Kidney (tissue), 14 donors: Measurements from ENCODE around the gene CPT1A. TPM values are rescaled to one million over a fixed set of nuclear protein-coding genes. Genes with fewer than 3 reads are reported as not detected.
"Not testable (repeated sequence)": the region's sequence is repeated elsewhere in the genome, so short reads cannot be mapped to it uniquely, and the experiment has no call there.

Source experiments
- DNase-seq, 5 donors: peaks; one replicate each; pipeline ENCODE4 v3.0.0-alpha.2; 2013 to 2020
- FAIRE-seq: peaks from 2 replicates; lab custom pipeline; 2012; peaks lifted over from hg19 to GRCh38; lab: Jason Lieb, UNC
- H3K27ac ChIP-seq, 2 donors: one replicate each; pipeline ENCODE4 v1.7.0; 2013; ENCODE audit warnings: low read depth in 2 of 2, low read length in 2 of 2, inconsistent platforms in 1 of 2
- H3K27me3 ChIP-seq: one replicate; pipeline ENCODE4 v1.7.1; 2013; ENCODE audit warnings: low read length, inconsistent platforms; ENCODE audit not compliant: control insufficient read depth, insufficient read depth
- H3K36me3 ChIP-seq, 3 donors: one replicate each; pipeline versions ENCODE4 v1.7.0 to v1.7.1; 2013; ENCODE audit warnings: low read length in 3 of 3, control low read depth in 1 of 3, inconsistent platforms in 1 of 3; ENCODE audit not compliant: insufficient read depth in 3 of 3, control insufficient read depth in 2 of 3
- H3K4me1 ChIP-seq, 3 donors: one replicate each; pipeline versions ENCODE4 v1.7.0 to v1.7.1; 2013; ENCODE audit warnings: low read length in 3 of 3, inconsistent platforms in 1 of 3, low read depth in 1 of 3; ENCODE audit not compliant: control insufficient read depth in 2 of 3, insufficient read depth in 2 of 3
- H3K4me3 ChIP-seq, 3 donors: one replicate each; pipeline versions ENCODE4 v1.7.0 to v1.8.1; 2013; ENCODE audit warnings: low read length in 3 of 3, control low read depth in 1 of 3, inconsistent platforms in 1 of 3
- H3K9ac ChIP-seq, 3 donors: one replicate each; pipeline versions ENCODE4 v1.7.0 to v1.7.1; 2013; ENCODE audit warnings: low read length in 3 of 3, control low read depth in 1 of 3, inconsistent platforms in 1 of 3
- H3K9me3 ChIP-seq, 3 donors: one replicate each; pipeline versions ENCODE4 v1.7.0 to v1.7.1; 2013; ENCODE audit warnings: low read length in 3 of 3, control low read depth in 1 of 3, inconsistent platforms in 1 of 3; ENCODE audit not compliant: control insufficient read depth in 2 of 3, insufficient read depth in 1 of 3
- intact Hi-C: fragments of 100-400 bp; cut with DNase I; formaldehyde crosslinking; loops from one replicate; pipeline ENCODE4 v1.11.1; 2022
- polyA plus RNA-seq: library from polyadenylated mRNA; stranded (reverse); fragments of 350-450 nt; fragmentation: Illumina TruSeq; extraction: RNeasy Lipid Tissue Mini Kit (QIAGEN cat#74804); gene quantifications from one replicate; pipeline ENCODE4 v1.2.3, GENCODE V29; 2014; ENCODE audit warnings: low read depth, low replicate concordance; ENCODE audit not compliant: insufficient read depth
- total RNA-seq: library from RNA; stranded (reverse); fragmentation: NEBNext Ultra II Directional; extraction: Animal tissue kit (Norgen Biotek cat#: 25700); gene quantifications from one replicate; pipeline ENCODE4 v1.2.1, GENCODE V29; 2021
- TF ChIP-seq, protein P1 (sequence below): IDR thresholded peaks from 3 replicates; pipeline ENCODE4 v1.5.1; 2012; ENCODE audit warnings: mild to moderate bottlenecking, moderate library complexity, borderline replicate concordance; ENCODE audit not compliant: insufficient read depth; ENCODE audit errors: extremely low read depth
- donor health status: control.
- donor health status: control.
- donor health status: control.
- donor health status: control.
- donor health status: control.
- donor health status: DM: yes; HTN: yes; CAD: no.
- donor health status: Normal renal cell carcinoma (clear cell type).

The CPT1A gene
- total and polyA plus RNA-seq, 2 donors from 2014 or later: 51.3 to 61.5 TPM

DNA sequence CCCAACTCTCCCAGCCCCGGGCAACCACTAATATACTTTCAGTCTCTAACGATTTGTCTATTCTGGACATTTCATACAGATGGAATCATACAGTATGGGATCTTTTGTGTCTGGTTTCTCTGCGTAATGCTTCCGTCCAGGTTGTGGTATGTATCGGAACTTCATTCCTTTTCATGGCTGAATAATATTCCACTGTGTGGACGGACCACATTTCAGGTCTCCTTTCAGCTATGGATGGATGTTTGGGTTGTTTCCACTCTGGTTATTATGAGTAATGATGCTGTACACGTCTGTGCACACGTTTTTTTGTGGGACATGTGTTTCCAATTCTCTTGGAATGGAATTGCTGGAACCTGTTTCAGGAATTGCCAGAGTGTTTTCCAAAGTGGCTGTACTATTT lies 17.4 kb upstream of the CPT1A start:
- H3K9ac ChIP-seq: no peak overlapping the region
- peaks cover 0 to 6% (median 4%) of the 10 kb centered on the region in 3 donors for H3K4me1 ChIP-seq
- no peak overlapping the region for H3K27ac ChIP-seq
- TF ChIP-seq, protein P1, sequence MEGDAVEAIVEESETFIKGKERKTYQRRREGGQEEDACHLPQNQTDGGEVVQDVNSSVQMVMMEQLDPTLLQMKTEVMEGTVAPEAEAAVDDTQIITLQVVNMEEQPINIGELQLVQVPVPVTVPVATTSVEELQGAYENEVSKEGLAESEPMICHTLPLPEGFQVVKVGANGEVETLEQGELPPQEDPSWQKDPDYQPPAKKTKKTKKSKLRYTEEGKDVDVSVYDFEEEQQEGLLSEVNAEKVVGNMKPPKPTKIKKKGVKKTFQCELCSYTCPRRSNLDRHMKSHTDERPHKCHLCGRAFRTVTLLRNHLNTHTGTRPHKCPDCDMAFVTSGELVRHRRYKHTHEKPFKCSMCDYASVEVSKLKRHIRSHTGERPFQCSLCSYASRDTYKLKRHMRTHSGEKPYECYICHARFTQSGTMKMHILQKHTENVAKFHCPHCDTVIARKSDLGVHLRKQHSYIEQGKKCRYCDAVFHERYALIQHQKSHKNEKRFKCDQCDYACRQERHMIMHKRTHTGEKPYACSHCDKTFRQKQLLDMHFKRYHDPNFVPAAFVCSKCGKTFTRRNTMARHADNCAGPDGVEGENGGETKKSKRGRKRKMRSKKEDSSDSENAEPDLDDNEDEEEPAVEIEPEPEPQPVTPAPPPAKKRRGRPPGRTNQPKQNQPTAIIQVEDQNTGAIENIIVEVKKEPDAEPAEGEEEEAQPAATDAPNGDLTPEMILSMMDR: no peak
- no peak for FAIRE-seq
- no peak for DNase-seq
- H3K36me3 ChIP-seq: no peaks in the 10 kb centered on the region
- intact Hi-C loops: no loop called here
- no peak overlapping the region for H3K4me3 ChIP-seq
- H3K9me3 ChIP-seq: peaks cover 0 to 4% (median 0%) of the 10 kb centered on the region in 3 donors
- no peaks in the 10 kb centered on the region for H3K27me3 ChIP-seq

DNA sequence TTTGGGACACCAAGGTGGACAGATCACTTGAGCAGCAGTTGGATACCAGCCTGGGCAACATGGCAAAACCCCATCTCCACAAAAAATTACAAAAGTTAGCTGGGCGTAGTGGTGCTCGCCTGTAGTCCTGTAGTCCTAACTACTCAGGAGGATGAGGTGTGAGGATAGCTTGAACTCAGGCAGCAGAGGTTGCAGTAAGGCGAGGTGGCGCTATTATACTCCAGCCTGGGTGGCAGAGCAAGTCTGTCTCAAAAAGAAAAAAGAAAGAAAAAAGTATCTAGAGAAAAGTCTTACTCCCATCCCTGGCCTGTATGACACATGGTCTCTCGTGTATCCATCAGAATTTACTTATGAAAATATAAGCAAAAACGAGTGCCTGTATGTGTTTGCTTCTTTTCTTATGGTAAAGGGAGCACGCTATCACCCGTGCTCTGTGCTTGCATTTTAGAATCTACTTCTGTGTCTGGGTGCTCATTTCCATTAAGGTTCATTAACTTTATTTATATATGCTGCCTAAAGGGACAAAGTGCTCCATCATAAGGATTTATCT lies 15.4 kb upstream of the CPT1A start:
- Histone ChIP-seq H3K9ac (no peak overlapping the region), H3K4me1 (peaks cover 0 to 6% (median 4%) of the 10 kb centered on the region in 3 donors), H3K36me3 (no peaks in the 10 kb centered on the region), H3K27ac (peak overlapping the region in 1 of 2 donors; percentile 54), H3K4me3 (no peak overlapping the region), H3K9me3 (no peaks in the 10 kb centered on the region), H3K27me3 (no peaks in the 10 kb centered on the region)
- intact Hi-C loops: no loop called here
- FAIRE-seq (no peak), DNase-seq (no peak)
- TF ChIP-seq, protein P1: no peak

DNA sequence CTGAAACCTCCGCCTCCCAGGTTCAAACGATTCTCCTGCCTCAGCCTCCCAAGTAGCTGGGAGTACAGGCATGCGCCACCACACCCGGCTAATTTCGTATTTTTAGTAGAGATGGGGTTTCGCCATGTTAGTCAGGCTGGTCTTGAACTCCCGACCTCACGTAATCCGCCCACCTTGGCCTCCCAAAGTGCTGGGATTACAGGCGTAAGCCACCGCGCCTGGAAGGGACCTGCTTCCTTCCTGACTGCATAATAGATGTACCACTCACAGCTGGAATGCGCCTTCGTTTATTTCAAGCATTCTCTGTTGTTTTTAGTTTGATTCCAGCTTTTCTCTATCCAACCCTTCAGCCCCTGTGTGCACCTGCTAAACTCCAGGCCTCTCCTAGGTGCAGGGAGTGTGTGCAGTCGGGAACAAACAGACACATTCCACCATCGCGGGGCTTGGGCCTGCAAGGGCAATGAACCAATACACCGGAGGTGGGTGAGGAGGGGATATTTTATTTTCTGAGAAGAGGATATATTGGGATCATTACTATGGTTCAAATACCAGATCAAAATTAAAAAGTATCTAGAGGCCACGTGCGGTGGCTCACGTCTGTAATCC lies 14.8 kb upstream of the CPT1A start:
- H3K36me3 ChIP-seq, H3K27ac ChIP-seq, H3K4me3 ChIP-seq, H3K9me3 ChIP-seq, intact Hi-C loops, H3K27me3 ChIP-seq, FAIRE-seq, H3K4me1 ChIP-seq, H3K9ac ChIP-seq, DNase-seq: not testable (repeated sequence)

DNA sequence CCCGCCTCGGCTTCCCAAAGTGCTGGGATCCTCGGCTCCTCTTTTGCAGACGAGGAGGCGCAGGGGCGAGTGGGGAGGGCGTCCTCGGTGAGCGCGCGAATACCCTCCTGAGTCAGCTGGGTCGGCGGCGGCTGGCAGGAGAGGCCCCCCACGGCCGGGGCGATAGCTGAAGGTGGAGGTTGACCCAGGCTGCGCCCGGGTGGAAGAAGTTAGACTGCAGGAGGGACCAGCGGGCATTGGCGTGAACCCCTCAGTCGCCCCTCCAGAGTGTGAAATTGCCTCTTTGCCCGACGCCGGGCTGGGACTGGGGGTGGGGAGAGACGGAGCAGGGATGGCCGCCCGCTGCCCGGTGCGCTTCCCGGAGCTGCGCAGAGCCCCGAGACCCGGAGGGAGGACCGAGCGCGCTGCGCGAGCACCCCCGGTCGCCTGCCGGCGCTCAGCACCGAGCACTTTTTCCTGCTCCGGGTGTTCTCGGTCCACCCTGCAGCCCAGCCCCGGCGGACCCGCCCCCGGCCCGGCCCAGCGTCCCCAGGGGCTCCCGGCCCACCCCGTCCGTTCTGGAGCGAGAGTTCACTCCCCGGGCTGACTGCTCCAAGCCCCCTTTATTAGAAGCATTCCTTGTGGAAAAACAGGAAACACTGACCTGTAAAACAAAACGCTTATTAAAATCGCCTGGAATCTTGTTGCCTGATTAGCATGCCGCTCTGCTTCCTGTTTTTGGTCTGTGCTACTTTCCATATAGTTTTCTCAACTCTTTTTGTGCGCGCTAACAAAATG lies 13.7 kb upstream of the CPT1A start:
- Histone ChIP-seq H3K4me1 (peaks cover 0 to 6% (median 4%) of the 10 kb centered on the region in 3 donors), H3K4me3 (peak overlapping the region; percentile 26 to 54 (median 42)), H3K27ac (peak overlapping the region; percentile 22 to 53), H3K27me3 (no peaks in the 10 kb centered on the region), H3K36me3 (no peaks in the 10 kb centered on the region), H3K9ac (peak overlapping the region; percentile 6 to 41 (median 32)), H3K9me3 (no peaks in the 10 kb centered on the region)
- FAIRE-seq: no peak
- intact Hi-C loops: no loop called here
- DNase-seq: peak; percentile 56 to 80 (median 76)
- TF ChIP-seq, protein P1: no peak
